ENCODE data around the gene PLIN3.
"Not testable (repeated sequence)": the region's sequence is repeated elsewhere in the genome, so short reads cannot be mapped to it uniquely, and the experiment has no call there.

DNA sequence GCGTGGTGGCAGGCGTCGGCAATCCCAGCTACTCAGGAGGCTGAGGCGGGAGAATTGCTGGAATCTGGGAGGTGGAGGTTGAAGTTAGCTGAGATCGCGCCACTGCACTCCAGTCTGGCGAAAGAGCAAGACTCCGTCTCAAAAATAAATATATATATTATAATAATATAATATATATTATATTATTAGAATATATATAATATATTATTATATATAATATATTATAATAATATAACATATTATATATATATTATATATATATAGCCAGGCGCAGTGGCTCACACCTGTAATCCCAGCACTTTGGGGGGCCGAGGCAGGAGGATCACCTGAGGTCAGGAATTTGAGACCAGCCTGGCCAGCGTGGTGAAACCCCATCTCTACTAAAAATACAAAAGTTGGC lies 25.5 kb upstream of the PLIN3 start:
- not testable (repeated sequence) for TF ChIP-seq RAD21 (IDR thresholded peaks at IDR 0.05; ENCODE audit: low read length); NFE2L2 (IDR thresholded peaks at IDR 0.05; ENCODE audit: low read depth, low read length); BHLHE40 (IDR thresholded peaks at IDR 0.05; ENCODE audit: low read depth, low read length); POLR2A (IDR thresholded peaks at IDR 0.05; ENCODE audit: low read depth, low read length); FOS (IDR thresholded peaks at IDR 0.05; ENCODE audit: low read depth, low read length); RCOR1 (IDR thresholded peaks at IDR 0.05; ENCODE audit: insufficient replicate concordance, low read length)
- TF ChIP-seq, protein P1, sequence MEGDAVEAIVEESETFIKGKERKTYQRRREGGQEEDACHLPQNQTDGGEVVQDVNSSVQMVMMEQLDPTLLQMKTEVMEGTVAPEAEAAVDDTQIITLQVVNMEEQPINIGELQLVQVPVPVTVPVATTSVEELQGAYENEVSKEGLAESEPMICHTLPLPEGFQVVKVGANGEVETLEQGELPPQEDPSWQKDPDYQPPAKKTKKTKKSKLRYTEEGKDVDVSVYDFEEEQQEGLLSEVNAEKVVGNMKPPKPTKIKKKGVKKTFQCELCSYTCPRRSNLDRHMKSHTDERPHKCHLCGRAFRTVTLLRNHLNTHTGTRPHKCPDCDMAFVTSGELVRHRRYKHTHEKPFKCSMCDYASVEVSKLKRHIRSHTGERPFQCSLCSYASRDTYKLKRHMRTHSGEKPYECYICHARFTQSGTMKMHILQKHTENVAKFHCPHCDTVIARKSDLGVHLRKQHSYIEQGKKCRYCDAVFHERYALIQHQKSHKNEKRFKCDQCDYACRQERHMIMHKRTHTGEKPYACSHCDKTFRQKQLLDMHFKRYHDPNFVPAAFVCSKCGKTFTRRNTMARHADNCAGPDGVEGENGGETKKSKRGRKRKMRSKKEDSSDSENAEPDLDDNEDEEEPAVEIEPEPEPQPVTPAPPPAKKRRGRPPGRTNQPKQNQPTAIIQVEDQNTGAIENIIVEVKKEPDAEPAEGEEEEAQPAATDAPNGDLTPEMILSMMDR (conservative IDR thresholded peaks at IDR 0.05; ENCODE audit: low read depth, low read length) = not testable (repeated sequence)
- TF ChIP-seq, protein P2, sequence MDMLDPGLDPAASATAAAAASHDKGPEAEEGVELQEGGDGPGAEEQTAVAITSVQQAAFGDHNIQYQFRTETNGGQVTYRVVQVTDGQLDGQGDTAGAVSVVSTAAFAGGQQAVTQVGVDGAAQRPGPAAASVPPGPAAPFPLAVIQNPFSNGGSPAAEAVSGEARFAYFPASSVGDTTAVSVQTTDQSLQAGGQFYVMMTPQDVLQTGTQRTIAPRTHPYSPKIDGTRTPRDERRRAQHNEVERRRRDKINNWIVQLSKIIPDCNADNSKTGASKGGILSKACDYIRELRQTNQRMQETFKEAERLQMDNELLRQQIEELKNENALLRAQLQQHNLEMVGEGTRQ (IDR thresholded peaks at IDR 0.05; ENCODE audit: low read depth, low read length) = not testable (repeated sequence)
- TF ChIP-seq, protein P3, sequence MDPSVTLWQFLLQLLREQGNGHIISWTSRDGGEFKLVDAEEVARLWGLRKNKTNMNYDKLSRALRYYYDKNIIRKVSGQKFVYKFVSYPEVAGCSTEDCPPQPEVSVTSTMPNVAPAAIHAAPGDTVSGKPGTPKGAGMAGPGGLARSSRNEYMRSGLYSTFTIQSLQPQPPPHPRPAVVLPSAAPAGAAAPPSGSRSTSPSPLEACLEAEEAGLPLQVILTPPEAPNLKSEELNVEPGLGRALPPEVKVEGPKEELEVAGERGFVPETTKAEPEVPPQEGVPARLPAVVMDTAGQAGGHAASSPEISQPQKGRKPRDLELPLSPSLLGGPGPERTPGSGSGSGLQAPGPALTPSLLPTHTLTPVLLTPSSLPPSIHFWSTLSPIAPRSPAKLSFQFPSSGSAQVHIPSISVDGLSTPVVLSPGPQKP (IDR thresholded peaks at IDR 0.05; ENCODE audit: borderline replicate concordance, low read depth, low read length) = not testable (repeated sequence)

Measured in IMR-90 (cell line).